ENCODE results near the gene CAPN9.
"Not testable (repeated sequence)": the region's sequence is repeated elsewhere in the genome, so short reads cannot be mapped to it uniquely, and the experiment has no call there.

The CAPN9 gene

GRCh38 chr1:230747127-230747730 lies at the start of gene CAPN9:
Gene CAPN9, plus strand, starts transcription at chr1:230747388. Its CDS starts 109 bp downstream, at chr1:230747497.
- no peak for DNase-seq

DNA sequence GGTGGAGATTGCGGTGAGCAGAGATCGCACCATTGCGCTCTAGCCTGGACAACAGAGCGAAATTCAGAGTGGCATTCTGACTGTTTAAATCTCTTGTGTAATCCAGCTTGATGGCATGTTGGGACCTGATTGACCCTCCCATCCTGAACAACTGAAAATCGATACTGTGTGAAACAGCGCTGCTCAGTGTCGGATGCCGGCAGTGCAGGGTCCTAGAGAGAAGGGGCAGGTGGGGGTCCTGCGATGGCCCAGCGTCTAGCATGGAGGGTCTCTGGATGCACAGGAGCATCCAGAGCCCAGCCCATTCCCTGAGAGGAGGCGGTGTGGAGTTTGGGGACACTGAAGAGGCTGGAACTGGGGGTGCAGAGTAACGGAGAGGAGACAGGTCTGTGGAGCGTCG lies 49.1 kb upstream of the CAPN9 start:
- no peak for DNase-seq

DNA sequence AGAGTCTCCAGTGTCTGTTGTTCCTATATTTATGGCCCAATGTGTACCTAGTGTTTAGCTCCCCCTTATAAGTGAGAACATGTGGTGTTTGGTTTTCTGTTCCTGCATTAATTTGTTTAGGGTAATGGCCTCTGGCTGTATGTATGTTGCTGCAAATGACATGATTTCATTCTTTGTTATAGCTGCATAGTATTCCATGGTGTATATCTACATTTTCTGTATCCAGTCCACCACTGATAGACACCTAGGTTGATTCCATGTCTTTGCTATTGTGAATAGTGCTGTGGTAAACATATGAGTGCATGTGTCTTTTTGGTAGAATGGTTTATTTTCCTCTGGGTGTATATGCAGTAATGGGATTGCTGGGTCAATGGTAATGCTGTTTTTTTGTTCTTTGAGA lies 48.2 kb upstream of the CAPN9 start:
- DNase-seq = not testable (repeated sequence)

DNA sequence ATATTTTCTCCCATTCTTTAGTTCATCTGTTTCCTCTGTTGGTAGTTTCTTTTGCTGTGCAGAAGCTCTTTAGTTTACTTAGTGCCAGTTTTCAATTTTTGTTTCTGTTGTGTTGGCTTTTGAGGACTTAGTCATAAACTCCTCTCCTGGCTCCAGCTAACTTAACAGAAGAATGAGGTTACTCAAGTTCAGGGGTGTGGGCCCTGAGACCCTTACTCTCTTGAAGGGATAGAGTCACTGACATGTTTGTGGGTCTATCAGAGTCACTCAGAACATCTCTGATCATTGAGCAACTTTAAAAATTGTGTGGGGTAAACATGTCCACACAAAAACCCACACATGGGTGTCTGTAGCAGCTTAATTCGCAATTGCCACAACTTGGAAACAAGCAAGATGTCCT lies 47.5 kb upstream of the CAPN9 start:
- DNase-seq = no peak

GRCh38 chr1:230700132-230700531 lies 47.1 kb upstream of the CAPN9 start:
- no peak for DNase-seq

- DNase-seq = no peak
These were observed 45.8 kb upstream of the CAPN9 start for GRCh38 chr1:230701434-230701833.

DNA sequence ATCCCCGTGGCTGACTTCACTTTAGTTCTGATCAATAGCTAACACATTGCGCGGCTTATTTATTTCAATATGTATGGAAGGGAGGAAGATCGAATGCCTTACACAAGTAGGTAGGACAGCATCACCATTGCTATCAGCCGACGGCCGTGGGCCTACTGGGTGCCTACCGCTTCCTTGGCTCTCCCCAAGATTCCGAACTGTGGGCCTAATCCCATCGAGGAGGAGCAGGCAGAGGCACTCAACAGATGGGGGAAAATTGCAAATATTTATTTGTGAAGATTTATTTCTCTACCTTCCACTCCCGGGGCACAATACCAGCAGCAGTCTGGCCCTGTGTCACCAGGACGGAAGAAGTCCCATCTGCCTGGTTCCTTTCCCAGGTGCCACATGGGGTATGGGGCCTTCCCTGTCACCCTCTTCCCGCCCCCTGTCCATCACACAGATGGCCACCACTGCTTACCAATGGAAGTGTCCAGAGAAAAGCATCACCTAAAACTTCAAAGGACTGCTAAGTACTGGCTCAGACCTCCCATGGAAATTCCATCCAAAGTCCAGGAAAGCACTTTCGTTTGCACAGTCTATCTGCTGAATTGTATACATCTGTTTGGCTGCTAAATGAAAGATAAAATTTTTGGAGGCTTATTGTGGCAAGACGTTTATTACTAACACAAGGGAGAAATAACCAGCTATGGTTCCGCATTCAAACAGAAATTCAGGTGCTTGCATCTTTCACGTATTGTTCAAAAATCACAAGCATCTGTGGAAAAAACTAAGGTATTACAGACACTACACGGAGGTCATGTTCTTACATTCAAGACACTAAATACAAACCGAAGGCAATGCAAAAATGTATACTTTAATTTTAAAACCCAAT lies 45.1 kb upstream of the CAPN9 start:
- no peak for DNase-seq

- DNase-seq = no peak
These were observed 44.1 kb upstream of the CAPN9 start for GRCh38 chr1:230702934-230703678.

GRCh38 chr1:230703679-230704385 lies 43.4 kb upstream of the CAPN9 start:
- no peak for DNase-seq

GRCh38 chr1:230704830-230705229 lies 42.4 kb upstream of the CAPN9 start:
- no peak for DNase-seq

GRCh38 chr1:230705289-230706019 lies 41.7 kb upstream of the CAPN9 start:
- no peak for DNase-seq

DNA sequence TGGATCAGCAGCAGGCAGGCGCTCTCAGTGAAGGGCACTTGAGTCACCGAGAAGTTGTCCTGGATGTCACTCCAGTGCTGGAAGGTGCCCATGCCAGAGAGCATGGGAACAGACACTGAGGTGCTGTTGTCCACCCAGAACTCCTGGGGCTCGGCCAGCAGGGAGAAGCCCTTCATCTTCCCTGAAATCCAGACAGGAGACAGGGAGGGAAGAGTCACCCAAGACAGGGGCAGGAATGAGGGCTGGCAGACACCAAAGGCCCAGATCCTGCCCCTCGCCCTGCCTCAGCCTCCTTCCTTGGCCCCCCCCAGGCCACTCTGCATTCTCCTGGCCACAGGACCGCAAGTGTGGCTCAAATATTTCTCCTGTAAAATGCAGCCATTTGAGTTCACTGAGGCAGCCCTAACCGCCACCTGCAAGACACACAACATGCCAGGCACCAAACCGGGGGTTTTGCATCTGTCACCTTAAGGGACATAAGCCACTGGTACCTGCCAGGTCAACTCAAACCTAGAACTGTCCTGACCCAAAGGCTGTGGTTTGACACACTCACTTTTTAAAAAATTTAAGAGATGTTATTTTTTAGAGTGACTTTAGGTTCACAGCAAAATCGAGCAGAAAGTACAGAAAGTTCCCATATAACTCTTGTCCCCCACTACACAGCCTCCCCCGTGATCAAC lies 41.0 kb upstream of the CAPN9 start:
- no peak for DNase-seq

GRCh38 chr1:230706887-230707731 lies 40.1 kb upstream of the CAPN9 start:
- no peak for DNase-seq

DNA sequence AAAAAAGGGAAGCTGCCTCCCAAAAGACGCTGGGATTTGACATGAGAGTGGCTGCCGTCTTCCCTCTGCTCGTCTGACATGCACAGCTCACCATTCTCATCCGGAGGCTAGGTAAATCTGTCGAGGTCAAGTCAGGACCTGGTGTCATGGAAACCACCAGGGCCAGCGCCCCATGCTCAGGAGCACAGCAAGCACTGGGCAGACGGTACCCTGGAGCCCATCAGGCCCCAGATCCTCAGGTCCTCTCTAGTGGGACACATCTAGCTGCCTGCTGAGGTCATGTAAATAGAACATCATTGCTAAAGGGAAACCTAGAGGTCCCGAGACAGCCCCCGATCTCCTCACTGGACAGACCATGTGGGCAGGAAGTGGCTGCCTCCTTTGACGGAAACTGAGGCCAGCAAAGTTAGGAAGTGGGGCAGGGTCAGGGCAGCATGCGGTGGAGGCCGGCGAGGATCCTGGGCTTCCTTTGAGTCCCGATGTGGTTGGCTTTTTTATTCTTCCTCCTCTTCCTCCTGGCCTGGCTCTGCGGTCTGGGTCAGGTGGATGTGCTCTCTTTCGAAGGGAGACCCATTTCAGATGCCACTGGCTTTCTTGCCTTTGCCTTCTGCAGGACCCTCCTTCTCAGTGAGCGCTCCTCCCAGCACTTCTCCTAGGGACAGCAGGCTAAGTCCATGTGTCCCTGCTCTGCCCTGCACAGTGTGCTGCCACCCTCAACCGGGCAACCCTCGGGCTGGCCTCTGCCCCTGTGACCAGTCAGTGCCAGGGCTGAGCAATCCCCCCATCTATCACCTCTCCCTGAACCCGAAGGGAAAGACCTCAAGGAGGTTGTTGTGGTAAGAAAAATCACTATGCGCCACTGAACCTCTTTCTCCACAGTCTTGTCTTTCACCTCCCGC lies 39.2 kb upstream of the CAPN9 start:
- no peak for DNase-seq

GRCh38 chr1:230708631-230709580 lies 38.3 kb upstream of the CAPN9 start:
- no peak for DNase-seq

DNA sequence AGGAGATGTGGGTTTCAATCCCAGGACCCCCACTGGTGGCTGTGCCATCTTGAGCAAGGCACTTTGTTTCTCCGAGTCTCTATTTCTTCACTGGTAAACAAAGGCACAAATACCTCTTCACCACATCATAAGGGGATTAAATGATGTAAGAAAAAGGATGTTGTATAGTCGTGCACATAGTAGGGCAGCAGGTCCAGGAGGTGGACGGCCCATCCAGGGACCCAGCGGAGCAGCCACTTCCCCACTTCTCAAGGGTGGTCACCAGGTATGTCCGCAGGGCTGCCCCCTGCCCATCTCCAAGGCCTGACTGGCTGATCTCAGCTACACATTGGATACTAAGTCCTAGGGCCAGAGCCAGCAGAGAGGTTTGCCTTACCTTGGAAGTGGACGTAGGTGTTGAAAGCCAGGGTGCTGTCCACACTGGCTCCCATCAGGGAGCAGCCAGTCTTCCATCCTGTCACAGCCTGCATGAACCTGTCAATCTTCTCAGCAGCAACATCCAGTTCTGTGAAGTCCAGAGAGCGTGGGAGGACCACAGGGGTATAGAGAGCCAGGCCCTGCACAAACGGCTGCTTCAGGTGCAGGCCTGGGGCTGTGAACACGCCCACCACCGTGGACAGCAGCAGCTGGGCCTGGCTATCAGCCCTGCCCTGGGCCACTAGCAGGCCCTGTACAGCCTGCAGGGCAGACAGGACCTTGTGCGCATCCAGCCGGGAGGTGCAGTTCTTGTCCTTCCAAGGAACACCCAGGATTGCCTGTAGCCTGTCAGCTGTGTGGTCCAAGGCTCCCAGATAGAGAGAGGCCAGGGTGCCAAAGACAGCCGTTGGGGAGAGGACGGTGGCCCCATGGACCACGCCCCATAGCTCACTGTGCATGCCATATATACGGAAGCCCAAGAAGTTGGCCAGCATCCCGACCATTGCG lies 37.3 kb upstream of the CAPN9 start:
- DNase-seq = no peak

- DNase-seq = no peak
These were observed 36.7 kb upstream of the CAPN9 start for GRCh38 chr1:230710543-230710904.

Data from stimulated activated CD4-positive, alpha-beta T cell treated with anti-CD3 and anti-CD28 coated beads, Interleukin-4, amount 100 ng/mL, for 1 hour (primary cell).